HG02763 (cell line): ENCODE data around the gene OTOG.

Experiments used
- ATAC-seq: cut with Tn5 transposase; IDR thresholded peaks from one replicate; pipeline ENCODE4 v1.9.1; 2021; ENCODE audit warnings: mild to moderate bottlenecking, moderate library complexity; ENCODE audit not compliant: unreplicated experiment

Gene OTOG

DNA sequence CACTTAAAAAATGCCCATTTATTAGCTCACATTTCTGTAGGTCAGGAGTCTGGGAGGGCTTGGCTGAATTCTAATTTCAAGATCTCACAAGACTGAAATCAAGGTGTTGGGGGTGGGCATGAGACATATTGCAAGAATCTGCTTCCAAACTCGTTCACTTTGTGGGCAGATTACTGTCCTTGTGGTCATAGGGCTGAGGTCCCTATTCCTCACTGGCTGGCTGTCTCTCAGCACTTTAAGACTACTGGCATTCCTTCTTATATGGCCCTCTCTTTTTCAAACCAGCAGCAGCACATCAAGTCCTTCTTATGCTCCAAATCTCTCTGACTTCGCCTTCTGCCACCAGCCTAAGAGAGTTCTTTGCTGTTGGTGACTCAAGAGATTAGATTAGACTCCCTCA is 144.5 kb downstream of the OTOG start:
- no peak for ATAC-seq

DNA sequence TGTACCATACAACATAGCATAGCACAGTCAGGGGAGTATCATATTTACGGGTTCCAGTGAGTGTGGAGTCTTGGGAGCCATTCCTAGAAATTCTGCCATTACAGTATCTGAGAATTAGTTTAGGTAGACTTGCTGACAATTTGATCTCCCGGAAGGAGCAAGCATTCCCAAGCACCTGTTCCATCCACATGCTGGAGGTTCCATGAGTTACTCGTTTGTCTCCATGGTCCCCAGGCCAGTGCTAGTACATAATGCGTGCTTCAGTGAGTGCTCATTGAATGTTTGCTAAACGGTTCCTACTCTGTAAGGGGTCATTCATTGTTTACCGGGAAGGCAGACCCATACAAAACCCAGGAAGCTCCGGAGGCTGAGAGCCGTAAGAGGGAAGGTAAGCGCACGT is 144.9 kb downstream of the OTOG start:
- no peak for ATAC-seq

- no peak for ATAC-seq
These were observed 145.9 kb downstream of the OTOG start for GRCh38 chr11:17692931-17693330.

GRCh38 chr11:17693531-17693930 is 146.5 kb downstream of the OTOG start:
- ATAC-seq: no peak

DNA sequence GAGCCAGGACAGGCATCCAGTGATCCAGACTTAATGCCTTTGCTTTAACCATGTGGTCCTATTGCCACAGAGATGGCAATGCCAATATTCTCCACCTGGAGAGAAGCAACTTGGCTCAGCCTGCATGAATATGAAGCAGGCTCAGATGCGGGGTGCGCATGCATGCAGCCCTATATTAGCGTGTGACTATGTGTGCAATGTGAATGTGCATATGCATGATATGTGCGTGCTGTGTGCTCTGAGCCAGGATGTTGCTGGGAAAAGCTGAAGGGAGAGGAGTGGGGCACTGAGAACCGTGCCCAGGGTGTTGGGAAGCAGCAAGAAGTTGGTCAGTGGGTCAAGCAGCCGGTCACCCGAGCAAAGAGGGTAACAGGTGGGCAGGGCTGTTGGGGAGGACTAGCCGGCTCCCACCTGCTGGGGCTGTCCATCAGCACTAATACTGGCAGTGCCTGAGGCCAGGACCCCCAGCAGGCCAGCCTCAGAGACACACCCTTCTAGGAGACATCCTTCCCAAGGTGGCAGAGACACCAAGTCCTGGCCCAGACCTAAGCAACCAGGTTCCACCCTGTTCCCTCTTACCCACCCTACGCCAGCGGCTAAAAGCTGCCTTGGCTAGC is 147.5 kb downstream of the OTOG start:
- ATAC-seq: no peak

DNA sequence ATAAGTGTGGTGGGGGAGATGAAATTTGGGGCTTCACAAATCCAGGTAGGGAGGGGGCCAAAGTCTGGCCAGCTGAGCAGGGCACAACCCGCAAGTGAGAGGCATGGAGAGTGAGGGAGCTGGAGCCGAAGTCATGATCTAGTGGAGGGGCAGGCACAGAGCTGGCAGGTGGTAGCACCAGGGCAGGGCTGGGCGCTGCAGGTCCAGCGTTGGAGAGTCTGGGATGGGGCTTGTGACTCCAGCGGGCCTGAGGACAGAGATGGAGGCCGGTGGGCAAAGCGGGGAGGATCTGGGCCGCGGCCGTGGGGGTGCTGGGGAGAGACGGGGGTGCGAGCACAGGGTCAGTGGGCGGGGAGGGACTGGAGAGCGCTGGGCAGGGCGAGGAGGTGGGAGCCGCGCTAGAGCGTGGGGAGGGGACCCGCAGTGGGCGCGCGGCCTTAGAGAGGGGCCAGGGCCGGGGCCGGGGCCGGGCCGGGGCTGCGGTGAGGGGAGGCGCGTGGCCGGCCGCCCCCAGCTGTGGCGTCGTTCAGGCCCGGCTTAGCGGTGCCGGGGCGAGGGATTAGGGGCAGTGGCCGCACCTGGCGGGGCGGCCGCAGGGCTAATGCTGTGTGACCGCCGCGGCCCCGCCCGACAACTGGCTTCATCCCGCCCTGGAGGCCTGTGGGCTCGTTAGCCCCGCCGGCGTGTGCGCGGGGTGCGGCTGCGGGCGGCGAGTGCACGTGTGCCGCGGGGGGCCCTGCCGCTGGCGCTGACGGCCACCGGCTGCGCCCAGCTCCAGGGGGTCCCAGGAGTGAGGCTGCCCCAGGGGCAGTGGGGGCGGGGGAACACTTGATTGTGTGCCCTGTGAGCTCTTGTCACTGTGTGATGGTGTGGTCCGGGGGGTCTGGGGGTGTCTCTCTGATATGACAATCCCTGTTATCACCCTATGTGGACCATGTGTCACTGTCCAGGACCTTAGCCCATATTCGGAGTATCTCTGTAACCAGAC is 148.7 kb downstream of the OTOG start:
- no peak for ATAC-seq

GRCh38 chr11:17696741-17697140 is 149.7 kb downstream of the OTOG start:
- ATAC-seq: no peak
